Adipose tissue (tissue), 3 donors: ENCODE measurements around the gene OR2M5. TPM values are rescaled to one million over a fixed set of nuclear protein-coding genes. Genes with fewer than 3 reads are reported as not detected.

ENCODE experiments used
- H3K27ac ChIP-seq: one replicate; pipeline ENCODE4 v1.5.1; 2013; ENCODE audit warnings: low read depth, low read length
- WGBS, 3 donors: extraction: QIAGEN DNeasy Blood & Tissue Kit; methylation state at CpG; one replicate each; pipeline ENCODE4 v1.1.7; 2013; 5-methylcytosine and 5-hydroxymethylcytosine counted together
- polyA plus RNA-seq, 3 donors: library from polyadenylated mRNA; stranded (reverse); fragments of 200-250 nt; gene quantifications; one replicate each; pipeline ENCODE4 v1.2.3, GENCODE V29; 2013
- donor health status: healthy with polysubstance abuse.
- donor health status: Bipolar disorder and iron deficiency.
- donor health status: healthy.

OR2M5 gene, protein sequence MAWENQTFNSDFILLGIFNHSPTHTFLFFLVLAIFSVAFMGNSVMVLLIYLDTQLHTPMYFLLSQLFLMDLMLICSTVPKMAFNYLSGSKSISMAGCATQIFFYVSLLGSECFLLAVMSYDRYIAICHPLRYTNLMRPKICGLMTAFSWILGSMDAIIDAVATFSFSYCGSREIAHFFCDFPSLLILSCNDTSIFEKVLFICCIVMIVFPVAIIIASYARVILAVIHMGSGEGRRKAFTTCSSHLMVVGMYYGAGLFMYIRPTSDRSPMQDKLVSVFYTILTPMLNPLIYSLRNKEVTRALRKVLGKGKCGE
- polyA plus RNA-seq = not detected

- WGBS, 3 donors = 75 to 91% (median 81%) methylated on average over 3 of the region's 3 CpGs
- no peak within 1 kb of the TSS for H3K27ac ChIP-seq
Observed at GRCh38 chr1:248144513-248145198, at the start of gene OR2M5. Gene OR2M5 (plus strand): TSS chr1:248145148. CDS start chr1:248145148, 0 bp downstream.

DNA sequence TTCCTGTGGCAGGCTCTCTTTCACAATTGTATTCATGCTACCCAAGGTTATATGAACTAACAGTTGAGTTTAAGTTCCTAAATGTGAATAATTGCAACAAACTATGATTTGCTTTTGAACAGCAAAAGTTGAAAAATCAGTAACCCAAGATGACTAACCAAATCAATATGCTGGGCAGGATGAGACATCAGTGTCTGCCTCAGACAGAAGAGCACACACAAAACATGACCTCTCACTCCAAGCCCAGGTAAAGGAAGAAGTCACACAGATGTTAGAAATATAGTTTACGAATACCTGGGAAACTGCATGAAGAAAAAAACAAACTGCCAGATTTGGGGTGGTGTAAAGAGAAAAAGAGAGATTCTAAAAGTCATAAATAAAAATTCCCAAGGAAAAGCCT lies 46.4 kb upstream of the OR2M5 start:
- 53 to 80% (median 77%) methylated on average over 1 of the region's 1 CpG for WGBS, 3 donors
- no peak overlapping the region for H3K27ac ChIP-seq

GRCh38 chr1:248102847-248103246 lies 42.1 kb upstream of the OR2M5 start:
- no peak overlapping the region for H3K27ac ChIP-seq

DNA sequence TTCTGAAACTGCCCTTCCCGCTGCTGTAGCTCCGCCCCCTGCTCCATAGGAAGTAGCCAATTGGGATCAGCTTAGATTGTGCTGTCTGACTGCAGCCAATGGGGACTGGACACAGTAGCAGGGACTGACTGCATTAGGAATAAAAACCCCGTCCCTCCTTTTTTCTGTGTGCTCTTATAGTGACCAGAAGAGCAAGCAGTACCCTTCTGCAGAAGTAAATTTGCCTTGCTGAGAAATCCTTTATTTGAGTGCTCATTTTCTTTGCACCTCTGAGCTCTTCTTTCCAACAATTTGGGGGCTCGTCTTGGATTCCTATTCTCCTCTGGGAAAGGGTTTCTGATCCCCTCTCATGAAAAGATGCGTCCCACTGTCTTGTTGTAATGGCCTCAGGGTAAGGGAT lies 33.8 kb upstream of the OR2M5 start:
- 66 to 80% (median 69%) methylated on average over 5 of the region's 5 CpGs for WGBS, 3 donors

GRCh38 chr1:248114890-248115289 lies 30.1 kb upstream of the OR2M5 start:
- 68 to 85% (median 80%) methylated on average over 7 of the region's 7 CpGs for WGBS, 3 donors
- H3K27ac ChIP-seq = no peak overlapping the region

More for the DNA sequence above, 33.8 kb upstream of the OR2M5 start:
- no peak overlapping the region for H3K27ac ChIP-seq

- 75 to 83% (median 83%) methylated on average over 5 of the region's 5 CpGs for WGBS, 3 donors
- no peak overlapping the region for H3K27ac ChIP-seq
Observed at GRCh38 chr1:248127653-248128052, 17.3 kb upstream of the OR2M5 start.

- H3K27ac ChIP-seq = no peak overlapping the region
- 75 to 77% (median 75%) methylated on average over 21 of the region's 21 CpGs for WGBS, 3 donors
Observed at GRCh38 chr1:248136811-248137210, 8.1 kb upstream of the OR2M5 start.

DNA sequence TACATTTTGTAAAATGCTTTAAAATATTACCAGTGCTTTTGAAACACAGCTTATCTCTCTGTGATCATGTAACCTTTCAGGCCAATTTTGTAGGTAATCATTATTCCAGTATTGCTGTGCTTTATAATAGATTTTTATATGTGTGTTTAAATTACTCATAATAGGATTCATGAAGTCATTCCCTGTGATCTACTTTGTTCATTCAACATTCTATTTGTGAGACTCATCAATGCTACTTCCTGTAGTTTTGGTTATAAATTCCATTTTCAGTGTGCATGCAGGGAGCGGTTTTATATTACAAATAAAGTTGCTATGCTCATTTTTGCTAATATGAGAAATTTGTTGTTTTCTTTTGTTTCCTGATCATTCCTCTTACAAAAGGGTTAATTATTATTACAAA lies 4.1 kb upstream of the OR2M5 start:
- WGBS, 3 donors = 59 to 89% (median 83%) methylated on average over 1 of the region's 1 CpG
- no peak overlapping the region for H3K27ac ChIP-seq

DNA sequence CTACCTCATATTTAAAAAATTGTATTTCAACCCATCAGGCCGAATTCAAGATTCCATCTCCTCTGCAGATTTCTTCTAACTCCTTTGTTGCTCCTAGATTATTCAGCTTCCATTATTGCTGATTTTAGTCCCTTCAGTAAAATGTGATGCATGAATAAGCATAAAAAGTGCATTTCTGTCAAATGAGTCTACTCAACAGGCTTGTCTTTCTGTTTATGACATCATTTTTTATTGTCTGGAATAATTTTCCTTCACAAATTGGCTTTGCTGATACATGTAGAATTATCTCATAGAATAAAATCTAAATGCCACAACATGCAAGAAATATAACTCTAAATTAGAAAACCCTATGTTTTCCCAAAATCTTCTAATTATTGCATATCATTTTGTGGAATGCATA lies 1.6 kb upstream of the OR2M5 start:
- no peak overlapping the region for H3K27ac ChIP-seq
- WGBS, 3 donors = 35 to 53% (median 52%) methylated on average over 1 of the region's 1 CpG

DNA sequence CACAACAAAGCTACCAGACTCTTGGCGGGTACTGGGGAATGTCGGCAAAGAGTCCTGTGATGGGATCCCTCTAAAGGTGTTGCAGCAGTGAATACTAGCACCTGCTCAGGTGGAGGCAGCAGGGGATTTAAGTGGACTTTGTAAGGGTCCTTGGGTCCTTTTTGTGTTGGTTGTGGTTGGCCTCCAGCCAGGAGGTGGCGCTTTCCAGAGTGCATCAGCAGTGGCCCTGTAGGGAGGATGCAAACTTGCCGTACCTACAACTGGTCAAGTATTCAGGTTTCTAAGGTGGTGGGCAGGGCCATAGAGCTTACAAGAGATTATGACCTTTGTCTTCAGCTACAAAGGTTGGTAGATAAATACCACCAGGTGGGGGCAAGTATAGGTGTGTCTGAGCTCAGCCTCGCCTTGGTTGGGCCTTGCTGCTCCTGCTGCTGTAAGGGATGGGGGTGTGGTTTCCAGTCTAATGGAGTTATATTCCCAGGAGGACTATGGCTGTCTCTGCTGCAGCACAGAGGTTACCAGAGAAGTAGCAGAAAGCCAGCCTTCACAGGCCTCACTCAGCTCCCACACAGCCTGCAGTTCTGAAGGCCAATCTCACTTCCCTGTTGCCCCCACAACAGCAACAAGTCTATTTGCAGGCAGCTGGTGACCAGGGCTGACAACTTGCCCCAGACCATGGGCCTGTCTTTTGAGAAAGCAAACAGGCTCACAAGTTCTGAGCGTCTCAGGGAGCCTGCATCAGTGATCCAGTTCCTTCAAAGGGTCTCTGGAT lies 7.3 kb downstream of the OR2M5 start:
- 71 to 89% (median 84%) methylated on average over 6 of the region's 6 CpGs for WGBS, 3 donors
- no peak overlapping the region for H3K27ac ChIP-seq

- 37 to 94% (median 46%) methylated on average over 1 of the region's 1 CpG for WGBS, 3 donors
- H3K27ac ChIP-seq = no peak overlapping the region
Observed at GRCh38 chr1:248155927-248156326, 11.0 kb downstream of the OR2M5 start.

DNA sequence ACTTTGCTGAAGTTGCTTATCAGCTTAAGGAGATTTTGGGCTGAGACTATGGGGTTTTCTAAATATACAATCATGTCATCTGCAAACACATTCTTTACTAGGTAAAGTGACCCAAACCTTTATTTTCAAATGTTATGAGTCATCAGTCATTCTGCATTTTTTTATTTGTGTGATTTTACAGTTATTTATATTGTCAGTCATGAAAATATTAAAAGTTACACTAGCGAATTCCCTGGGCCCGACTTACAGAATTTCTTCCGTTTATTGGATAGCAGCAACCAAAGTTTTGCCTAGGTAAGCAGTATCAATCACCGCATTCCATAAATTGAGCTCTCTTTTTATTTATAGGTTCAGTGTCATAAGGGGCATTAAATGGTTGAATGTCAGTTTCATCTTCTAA lies 13.8 kb downstream of the OR2M5 start:
- WGBS, 3 donors = 78 to 89% (median 84%) methylated on average over 4 of the region's 4 CpGs
- H3K27ac ChIP-seq = no peak overlapping the region

DNA sequence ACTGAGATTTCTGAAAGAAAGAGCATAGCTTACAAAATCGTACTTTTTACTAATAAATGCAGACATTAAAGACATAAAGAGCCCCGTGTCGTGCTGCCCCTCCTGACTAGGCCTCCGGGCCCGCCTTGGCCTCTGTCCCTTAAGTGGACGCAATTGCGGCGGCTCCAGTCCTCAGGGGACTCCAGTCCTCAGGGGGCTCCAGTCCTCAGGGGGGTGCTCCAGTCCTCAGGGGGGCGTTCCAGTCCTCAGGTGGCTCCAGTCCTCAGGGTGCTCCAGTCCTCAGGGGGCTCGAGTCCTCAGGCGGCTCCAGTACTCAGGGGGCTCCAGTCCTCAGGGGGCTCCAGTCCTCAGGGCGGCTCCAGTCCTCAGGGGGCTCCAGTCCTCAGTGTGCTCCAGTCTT lies 19.1 kb downstream of the OR2M5 start:
- 81 to 90% (median 85%) methylated on average over 12 of the region's 12 CpGs for WGBS, 3 donors

DNA sequence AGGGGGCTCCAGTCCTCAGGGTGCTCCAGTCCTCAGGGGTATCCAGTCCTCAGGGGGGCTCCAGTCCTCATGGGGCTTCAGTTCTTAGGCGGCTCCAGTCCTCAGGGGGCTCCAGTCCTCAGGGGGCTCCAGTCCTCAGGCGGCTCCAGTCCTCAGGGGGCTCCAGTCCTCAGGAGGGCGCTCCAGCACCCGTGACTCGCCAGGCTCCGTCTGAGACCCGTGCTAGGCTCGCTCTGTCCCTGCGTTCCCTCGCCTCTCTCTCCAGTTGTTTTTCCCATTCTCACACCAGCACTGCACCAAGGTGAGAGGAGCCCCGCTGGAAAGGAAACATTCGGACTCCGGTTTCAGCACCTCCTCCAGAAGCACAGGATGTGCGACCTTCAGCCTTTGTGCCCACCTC lies 20.2 kb downstream of the OR2M5 start:
- H3K27ac ChIP-seq = no peak overlapping the region
- 81 to 93% (median 91%) methylated on average over 14 of the region's 14 CpGs for WGBS, 3 donors

More for the DNA sequence above, 19.1 kb downstream of the OR2M5 start:
- no peak overlapping the region for H3K27ac ChIP-seq

GRCh38 chr1:248174521-248174920 lies 29.6 kb downstream of the OR2M5 start, which contains the start of gene OR2M2:
Gene OR2M2 (plus strand): TSS chr1:248174821. CDS start chr1:248179986, 5,165 bp downstream.
- no peak within 1 kb of the TSS for H3K27ac ChIP-seq

GRCh38 chr1:248183996-248184395 lies 39.0 kb downstream of the OR2M5 start:
- WGBS, 3 donors = 63 to 67% (median 64%) methylated on average over 7 of the region's 7 CpGs
- H3K27ac ChIP-seq = no peak overlapping the region

DNA sequence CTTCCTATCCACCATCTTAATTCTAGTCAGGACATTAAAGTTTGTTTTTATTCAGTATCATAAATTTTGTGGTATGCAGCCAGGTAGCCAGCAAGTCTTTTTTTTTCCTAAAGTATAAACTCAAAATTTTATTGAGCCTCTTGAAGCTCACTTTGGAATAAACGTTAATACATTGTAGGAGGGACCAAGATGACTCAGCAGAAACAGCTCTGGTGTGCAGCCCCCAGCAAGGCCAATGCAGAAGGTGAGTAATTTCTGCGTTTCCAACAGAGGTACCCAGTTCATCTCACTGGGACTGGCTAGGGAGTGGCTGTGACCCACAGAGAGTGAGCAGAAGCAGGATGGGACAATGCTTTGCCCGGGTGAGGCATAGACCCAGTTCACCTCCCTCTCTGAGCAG lies 42.4 kb downstream of the OR2M5 start:
- no peak overlapping the region for H3K27ac ChIP-seq
- 61 to 67% (median 64%) methylated on average over 3 of the region's 3 CpGs for WGBS, 3 donors

GRCh38 chr1:248189026-248189425 lies 44.1 kb downstream of the OR2M5 start:
- no peak overlapping the region for H3K27ac ChIP-seq
- WGBS, 3 donors = 39 to 63% (median 54%) methylated on average over 11 of the region's 11 CpGs

DNA sequence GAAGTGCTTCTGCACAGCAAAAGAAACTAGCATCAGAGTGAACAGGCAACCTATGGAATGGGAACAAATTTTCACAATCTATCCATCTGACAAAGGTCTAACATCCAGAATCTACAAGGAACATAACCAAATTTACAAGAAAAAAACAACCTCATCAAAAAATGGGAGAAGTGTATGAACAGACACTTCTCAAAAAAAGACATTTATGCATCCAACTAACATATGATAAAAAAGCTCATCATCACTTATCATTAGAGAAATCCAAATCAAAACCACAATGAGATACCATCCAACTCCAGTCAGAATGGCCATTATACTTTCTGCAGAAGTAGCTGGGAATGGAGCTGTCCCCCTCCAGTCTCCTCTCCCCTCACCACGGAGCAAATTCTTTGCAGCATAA lies 49.2 kb downstream of the OR2M5 start:
- H3K27ac ChIP-seq = no peak overlapping the region
- WGBS, 3 donors = 52 to 60% (median 56%) methylated on average over 1 of the region's 1 CpG
